OCI-LY1 (cell line): ENCODE measurements around the gene THAP4.

Experiments used
- EZH2 ChIP-seq: fragments of 200-600 bp; sonication (generic), shearing (Covaris generic); IDR thresholded peaks from 2 replicates; pipeline ENCODE4 v1.8.0; 2017; ENCODE audit warnings: borderline replicate concordance, mixed run types, mild to moderate bottlenecking, antibody characterized with exemption, low read length, moderate library complexity, mixed read lengths
- TF ChIP-seq, protein P1 (sequence below): fragments of 200-600 bp; sonication (generic), shearing (Covaris generic); IDR thresholded peaks from 2 replicates; pipeline ENCODE4 v1.5.1; 2017; ENCODE audit warnings: mild to moderate bottlenecking, antibody characterized with exemption, low read length, moderate library complexity, mixed read lengths

DNA sequence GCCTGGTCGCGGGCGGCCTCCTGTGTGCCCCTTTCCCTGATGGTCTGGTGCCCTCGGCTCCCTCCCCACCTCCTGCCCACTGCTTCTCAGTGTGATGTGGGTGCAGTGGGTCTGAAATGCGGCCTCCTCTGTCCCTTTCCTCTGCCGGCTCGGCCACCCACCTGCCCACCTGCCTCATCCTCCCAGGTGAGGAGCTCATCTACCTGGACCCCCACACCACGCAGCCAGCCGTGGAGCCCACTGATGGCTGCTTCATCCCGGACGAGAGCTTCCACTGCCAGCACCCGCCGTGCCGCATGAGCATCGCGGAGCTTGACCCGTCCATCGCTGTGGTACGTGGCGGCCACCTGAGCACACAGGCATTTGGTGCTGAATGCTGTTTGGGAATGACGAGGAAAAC lies 31.4 kb upstream of the THAP4 start:
- TF ChIP-seq, protein P1, sequence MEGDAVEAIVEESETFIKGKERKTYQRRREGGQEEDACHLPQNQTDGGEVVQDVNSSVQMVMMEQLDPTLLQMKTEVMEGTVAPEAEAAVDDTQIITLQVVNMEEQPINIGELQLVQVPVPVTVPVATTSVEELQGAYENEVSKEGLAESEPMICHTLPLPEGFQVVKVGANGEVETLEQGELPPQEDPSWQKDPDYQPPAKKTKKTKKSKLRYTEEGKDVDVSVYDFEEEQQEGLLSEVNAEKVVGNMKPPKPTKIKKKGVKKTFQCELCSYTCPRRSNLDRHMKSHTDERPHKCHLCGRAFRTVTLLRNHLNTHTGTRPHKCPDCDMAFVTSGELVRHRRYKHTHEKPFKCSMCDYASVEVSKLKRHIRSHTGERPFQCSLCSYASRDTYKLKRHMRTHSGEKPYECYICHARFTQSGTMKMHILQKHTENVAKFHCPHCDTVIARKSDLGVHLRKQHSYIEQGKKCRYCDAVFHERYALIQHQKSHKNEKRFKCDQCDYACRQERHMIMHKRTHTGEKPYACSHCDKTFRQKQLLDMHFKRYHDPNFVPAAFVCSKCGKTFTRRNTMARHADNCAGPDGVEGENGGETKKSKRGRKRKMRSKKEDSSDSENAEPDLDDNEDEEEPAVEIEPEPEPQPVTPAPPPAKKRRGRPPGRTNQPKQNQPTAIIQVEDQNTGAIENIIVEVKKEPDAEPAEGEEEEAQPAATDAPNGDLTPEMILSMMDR, result no peak
- TF ChIP-seq EZH2, result no peak
